K562 (cell line): ENCODE data around the gene GRIK5. TPM values are rescaled to one million over a fixed set of nuclear protein-coding genes. Genes with fewer than 3 reads are reported as not detected.

Source experiments
- ATAC-seq: fragments of 200-7000 bp; cut with Tn5 transposase; 3 replicates; pipeline ENCODE4 v1.9.1; 2020; ENCODE audit warnings: moderate library complexity
- BruUV-seq: library from RNA; stranded (reverse); fragments of 400-500 nt; replicated peaks from 2 replicates; lab custom pipeline; 2021; lab: Mats Ljungman, UMichigan
- CTCF ChIA-PET: fragments of 300-600 bp; formaldehyde crosslinking; extraction: SDS; loops from one replicate; lab custom pipeline; 2021; ENCODE audit warnings: low intra/inter-chr PET ratio; lab: Yijun Ruan, JAX
- POLR2A ChIA-PET: fragments of 300-600, 350-650 bp; sonication (Branson Sonifier 250); formaldehyde crosslinking; extraction: SDS; loops from one replicate; lab custom pipeline; 2021; ENCODE audit warnings: antibody characterized with exemption, inconsistent platforms; lab: Yijun Ruan, JAX
- DNase-seq, 4 experiments: peaks; one replicate each; pipeline versions ENCODE4 v3.0.0 to v3.0.0-alpha.2; 2011 to 2018; ENCODE audit warnings: low spot score in 3 of 4, mixed read lengths in 3 of 4; ENCODE audit errors: extremely low read depth in 1 of 4
- FAIRE-seq: peaks from 2 replicates; lab custom pipeline; 2011; peaks lifted over from hg19 to GRCh38; lab: Jason Lieb, UNC
- H2AFZ ChIP-seq: 2 replicates; pipeline ENCODE4 v1.6.0; 2011; ENCODE audit warnings: low read depth, low read length, control low read depth, inconsistent platforms
- H3K27ac ChIP-seq: fragments of 200-600 bp; 3 replicates; pipeline ENCODE4 v1.8.0; 2011; ENCODE audit warnings: low read depth, mild to moderate bottlenecking, control low read depth, inconsistent platforms, low read length, moderate library complexity, mixed read lengths; ENCODE audit errors: extremely low read depth
- H3K27me3 ChIP-seq, 2 experiments: fragments of 300-600 bp in 1 of 2; 2 replicates in 1 of 2; 3 replicates in 1 of 2; pipeline versions ENCODE4 v1.6.0 to v1.8.0; 2011; ENCODE audit warnings: inconsistent platforms in 2 of 2, low read length in 2 of 2, mild to moderate bottlenecking in 1 of 2, mixed read lengths in 1 of 2, moderate library complexity in 1 of 2; ENCODE audit not compliant: control insufficient read depth in 2 of 2, insufficient read depth in 2 of 2
- H3K36me3 ChIP-seq: fragments of 300-600 bp; 3 replicates; pipeline ENCODE4 v1.8.0; 2011; ENCODE audit warnings: mild to moderate bottlenecking, low read length, inconsistent platforms; ENCODE audit not compliant: control insufficient read depth, insufficient read depth
- H3K4me1 ChIP-seq, 2 experiments: fragments of 200-600 bp in 1 of 2; replicated peaks in 1 of 2; 2 replicates in 1 of 2; 3 replicates in 1 of 2; pipeline versions ENCODE4 v1.5.1 to v1.8.0; 2011; ENCODE audit warnings: inconsistent platforms in 2 of 2, low read length in 2 of 2, mild to moderate bottlenecking in 1 of 2, mixed read lengths in 1 of 2, moderate library complexity in 1 of 2; ENCODE audit not compliant: control insufficient read depth in 2 of 2, insufficient read depth in 2 of 2
- H3K4me2 ChIP-seq: 2 replicates; pipeline ENCODE4 v1.6.1; 2011; ENCODE audit warnings: low read length, control low read depth, inconsistent platforms, mixed read lengths; ENCODE audit not compliant: insufficient read depth
- H3K4me3 ChIP-seq: fragments of 200-600 bp; sonication (generic), shearing (Covaris generic); 2 replicates; pipeline ENCODE4 v1.5.1; 2016; ENCODE audit warnings: control low read depth, inconsistent platforms
- H3K79me2 ChIP-seq: fragments of 200-600 bp; 3 replicates; pipeline ENCODE4 v1.8.0; 2011; ENCODE audit warnings: low read length, inconsistent platforms; ENCODE audit not compliant: control insufficient read depth, insufficient read depth
- H3K9ac ChIP-seq, 2 experiments: 2 replicates each; pipeline versions ENCODE4 v1.6.0 to v1.6.1; 2011; ENCODE audit warnings: low read depth in 2 of 2, low read length in 2 of 2, control low read depth in 1 of 2, inconsistent platforms in 1 of 2, mild to moderate bottlenecking in 1 of 2, mixed read lengths in 1 of 2; ENCODE audit not compliant: insufficient read depth in 1 of 2
- H3K9me1 ChIP-seq: one replicate; pipeline ENCODE4 v1.6.0; 2011; ENCODE audit warnings: inconsistent platforms, mild to moderate bottlenecking, low read length, moderate library complexity; ENCODE audit not compliant: control insufficient read depth, insufficient read depth
- H3K9me3 ChIP-seq: replicated peaks from 2 replicates; pipeline ENCODE4 v1.5.1; 2011; ENCODE audit warnings: low read depth, low read length, inconsistent platforms; ENCODE audit not compliant: control insufficient read depth, insufficient read depth
- H4K20me1 ChIP-seq: replicated peaks from 2 replicates; pipeline ENCODE4 v1.6.1; 2011; ENCODE audit warnings: low read length, inconsistent platforms, mixed read lengths; ENCODE audit not compliant: control insufficient read depth, insufficient read depth
- ARID1B ChIP-seq: fragments of 450-650 bp; IDR thresholded peaks from 2 replicates; pipeline ENCODE4 v1.6.1; 2016; ENCODE audit warnings: antibody characterized with exemption, mild to moderate bottlenecking, inconsistent platforms
- CBX3 ChIP-seq, 2 experiments: IDR thresholded peaks; 1 replicate in 1 of 2; 2 replicates in 1 of 2; pipeline ENCODE4 v1.6.1; 2012; ENCODE audit warnings: inconsistent platforms in 2 of 2, low read length in 2 of 2, borderline replicate concordance in 1 of 2, control low read depth in 1 of 2
- CHCHD3 ChIP-seq: fragments of 250-450 bp; sonication (Bioruptor Pico); IDR thresholded peaks from 2 replicates; pipeline ENCODE4 v2.1.2; 2022; ENCODE audit warnings: mild to moderate bottlenecking
- GTF2B ChIP-seq: IDR thresholded peaks from 2 replicates; pipeline ENCODE4 v1.6.1; 2011; ENCODE audit not compliant: insufficient read length; ENCODE audit errors: extremely low read depth
- HDAC8 ChIP-seq: fragments of 450-650 bp; IDR thresholded peaks from 2 replicates; pipeline ENCODE4 v1.6.1; 2016; ENCODE audit warnings: mild to moderate bottlenecking, missing genetic modification characterization, moderate library complexity, missing compliant biosample characterization
- HMGXB4 ChIP-seq: sonication (generic); formaldehyde crosslinking; IDR thresholded peaks from 2 replicates; pipeline ENCODE4 v1.8.1; 2023; ENCODE audit warnings: mild to moderate bottlenecking, missing genetic modification reagents
- HNRNPK ChIP-seq: fragments of 200-400 bp; formaldehyde crosslinking; IDR thresholded peaks from one replicate; pipeline ENCODE4 v1.6.1; 2018; ENCODE audit warnings: mild to moderate bottlenecking, low read depth, low read length; ENCODE audit not compliant: poor library complexity, severe bottlenecking
- HOMEZ ChIP-seq: fragments of 250-450 bp; sonication (Bioruptor Pico); IDR thresholded peaks from 2 replicates; pipeline ENCODE4 v1.4.0; 2020; ENCODE audit warnings: mild to moderate bottlenecking, moderate library complexity
- MTA3 ChIP-seq: fragments of 450-650 bp; formaldehyde crosslinking; IDR thresholded peaks from 2 replicates; pipeline ENCODE4 v1.6.1; 2017; ENCODE audit warnings: mild to moderate bottlenecking, borderline replicate concordance
- USF2 ChIP-seq: sonication (generic); formaldehyde crosslinking; IDR thresholded peaks from 2 replicates; pipeline ENCODE4 v1.5.0; 2020; ENCODE audit warnings: missing genetic modification reagents
- ZBTB1 ChIP-seq: sonication (generic); formaldehyde crosslinking; IDR thresholded peaks from 2 replicates; pipeline ENCODE4 v1.8.1; 2023; ENCODE audit warnings: missing genetic modification reagents, low read depth, mild to moderate bottlenecking, borderline replicate concordance
- ZFP36 ChIP-seq: fragments of 150-350 bp; IDR thresholded peaks from 2 replicates; pipeline ENCODE4 v1.6.1; 2018; ENCODE audit warnings: low read length, low read depth; ENCODE audit not compliant: partially characterized antibody
- ZNF449 ChIP-seq: fragments of 250-450 bp; sonication (Bioruptor Pico); IDR thresholded peaks from 2 replicates; pipeline ENCODE4 v1.8.0; 2022; ENCODE audit warnings: moderate library complexity, mild to moderate bottlenecking, inconsistent platforms
- ZNF766 ChIP-seq: fragments of 200-800 bp; sonication (Bioruptor generic); conservative IDR thresholded peaks from 2 replicates; pipeline ENCODE4 v1.6.1; 2016; ENCODE audit warnings: missing genetic modification characterization, missing compliant biosample characterization
- ZNF780A ChIP-seq: fragments of 250-450 bp; sonication (Bioruptor Pico); IDR thresholded peaks from 2 replicates; pipeline ENCODE4 v1.5.0; 2021; ENCODE audit warnings: mild to moderate bottlenecking
- WGBS: fragments of 100-300 bp; shearing (Covaris generic); methylation state at CpG from one replicate; pipeline ENCODE4 v1.1.6; 2016; ENCODE audit warnings: low coverage, mixed read lengths; ENCODE audit not compliant: insufficient coverage; ENCODE audit errors: missing lambda C conversion rate; 5-methylcytosine and 5-hydroxymethylcytosine counted together
- in situ Hi-C: fragments of 300-500 bp; cut with MboI; formaldehyde crosslinking; loops from 4 replicates; pipeline ENCODE4 v1.15.0; 2018; ENCODE audit warnings: inconsistent platforms, mixed read lengths
- intact Hi-C: fragments of 100-400 bp; cut with micrococcal nuclease; formaldehyde crosslinking; loops from 2 replicates; pipeline ENCODE4 v1.14.2; 2022
- polyA plus RNA-seq, 8 experiments: library from polyadenylated mRNA; depleted of rRNA in 4 of 8; stranded (reverse) in 5 of 8; unstranded in 3 of 8; fragments of >200 nt; fragmentation: Nextera tagmentation in 2 of 8; fragmentation: Illumina TruSeq in 1 of 8; extraction: Ambion mirVana in 2 of 8; extraction: Trizol in 1 of 8; gene quantifications; 2 replicates each; pipeline versions ENCODE4 v1.2.1 to v1.2.3, GENCODE V29; 2011 to 2014; ENCODE audit warnings: inconsistent platforms in 1 of 8, missing spikeins in 1 of 8
- total RNA-seq, 7 experiments: library from RNA; depleted of rRNA in 6 of 7; stranded (reverse); fragments of >200 nt in 6 of 7; fragmentation: Illumina TruSeq in 2 of 7; extraction: Trizol in 2 of 7; gene quantifications; 2 replicates each; pipeline versions ENCODE4 v1.2.1 to v1.2.3, GENCODE V29; 2011 to 2021; ENCODE audit warnings: low replicate concordance in 1 of 7

The GRIK5 gene
- total and polyA plus RNA-seq, 9 of the 15 experiments (the other 6 are each of a cell fraction or from before 2014, with no cell fraction given), result 0.04 to 0.55 (median 0.27) TPM; not detected in 2

- TF ChIP-seq HOMEZ (no peak), ZNF449 (no peak)
Measured at GRCh38 chr19:41984961-41985360, 85.0 kb downstream of the GRIK5 start (continued).

GRCh38 chr19:41981724-41982123 lies 88.3 kb downstream of the GRIK5 start:
- H3K9ac ChIP-seq, result peak overlapping the region in 1 of 2 experiments; percentile 2; a peak in 1 of 4 replicates
- TF ChIP-seq HNRNPK (no peak), HDAC8 (tag) (no peak), ZNF780A (CRISPR knock-in tag) (no peak), ZNF766 (CRISPR knock-in tag) (no peak), ZBTB1 (CRISPR knock-in tag) (no peak), CBX3 (IDR thresholded peaks at IDR 0.05; ENCODE audit: borderline replicate concordance in 1 of 2, low read length in 2 of 2) (no peak), ZFP36 (no peak), USF2 (CRISPR knock-in tag) (no peak), HMGXB4 (CRISPR knock-in tag) (no peak), ARID1B (no peak), MTA3 (no peak), CHCHD3 (no peak), GTF2B (no peak)

More at GRCh38 chr19:41981724-41982123, 88.3 kb downstream of the GRIK5 start:
- Histone ChIP-seq H3K36me3 (no peaks in the 10 kb centered on the region), H3K79me2 (no peaks in the 10 kb centered on the region), H3K9me1 (peaks cover 2% of the 10 kb centered on the region), H3K4me2 (no peak overlapping the region), H3K27me3 (peaks cover 38 to 52% of the 10 kb centered on the region in 2 experiments; a peak in 4 of 5 replicates), H3K4me3 (no peak overlapping the region), H2AFZ (no peak overlapping the region), H3K4me1 (peaks cover 0 to 8% of the 10 kb centered on the region in 2 experiments; a peak in 2 of 5 replicates), H3K9me3 (no peaks in the 10 kb centered on the region), H3K27ac (no peak overlapping the region), H4K20me1 (peaks cover 2% of the 10 kb centered on the region; the same call in 1 of the 2 replicates)
- FAIRE-seq (no peak), ATAC-seq (no peak), DNase-seq (no peak)
- ChIA-PET POLR2A (no interaction called here), CTCF (no interaction called here)
- WGBS, result 33% methylated on average over 15 of the region's 15 CpGs
- intact Hi-C loops, result no loop called here
- in situ Hi-C loops, result no loop called here
- no TSS peak for BruUV-seq
